Fibroblast of the aortic adventitia (primary cell): ENCODE measurements around the gene DCAF12. TPM values are rescaled to one million over a fixed set of nuclear protein-coding genes. Genes with fewer than 3 reads are reported as not detected.
A peak's percentile ranks its signal among the peaks of the same experiment; 100 is the strongest.
"Not testable (repeated sequence)": the region's sequence is repeated elsewhere in the genome, so short reads cannot be mapped to it uniquely, and the experiment has no call there.

ENCODE experiments used
- DNase-seq: peaks from one replicate; pipeline ENCODE4 v3.0.0-alpha.2; 2010; ENCODE audit warnings: low read depth
- H3K4me3 ChIP-seq: 2 replicates; pipeline ENCODE4 v1.5.1; 2011; ENCODE audit warnings: low read depth, mild to moderate bottlenecking, control low read depth, low read length, moderate library complexity
- total RNA-seq: library from RNA; depleted of rRNA; stranded (reverse); fragments of >200 nt; gene quantifications from 2 replicates; pipeline ENCODE4 v1.2.3, GENCODE V29; 2012; ENCODE audit warnings: low replicate concordance
- TF ChIP-seq, protein P1 (sequence below): IDR thresholded peaks from 2 replicates; pipeline ENCODE4 v1.5.1; 2011; ENCODE audit warnings: mild to moderate bottlenecking, low read length, control low read depth, inconsistent platforms; ENCODE audit not compliant: insufficient read depth

Gene DCAF12
- total RNA-seq, 1 donor = 25.9 TPM

DNA sequence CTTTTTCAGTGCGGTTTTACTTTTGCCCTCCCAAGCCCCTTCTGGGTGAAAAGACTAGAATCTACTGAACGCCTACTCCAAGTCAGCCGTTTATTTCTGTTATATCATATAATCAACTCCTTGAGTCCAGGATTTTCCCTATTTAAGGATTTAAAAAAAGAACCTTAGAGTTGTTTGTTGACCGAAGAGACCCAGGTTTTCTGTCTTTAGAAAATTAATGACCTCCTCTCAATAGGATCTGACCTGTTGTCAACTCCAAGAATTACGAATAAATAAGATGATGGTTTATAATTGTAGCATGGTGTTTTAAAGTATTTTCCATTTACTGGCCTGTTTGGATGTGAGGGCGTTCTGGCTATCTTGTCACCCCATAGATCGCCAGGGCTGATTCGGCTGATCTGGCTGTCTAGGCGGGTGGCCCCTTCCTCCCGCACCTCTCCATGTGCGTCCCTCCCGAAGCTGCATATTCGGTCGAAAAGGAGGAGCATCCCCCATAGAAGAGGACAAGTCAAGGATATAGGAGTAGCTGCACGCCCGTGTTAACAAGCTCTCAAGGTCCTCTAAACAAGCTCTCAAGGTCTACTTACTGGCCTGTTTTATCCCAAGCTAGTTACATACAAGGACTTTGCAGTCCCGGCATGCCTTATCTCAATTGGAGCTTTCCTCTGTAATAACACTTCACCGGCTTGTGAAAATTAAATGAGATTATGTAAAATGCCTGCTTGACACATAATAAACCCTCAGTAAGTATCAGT is 76.7 kb downstream of the DCAF12 start:
- no peak for DNase-seq
- TF ChIP-seq, protein P1, sequence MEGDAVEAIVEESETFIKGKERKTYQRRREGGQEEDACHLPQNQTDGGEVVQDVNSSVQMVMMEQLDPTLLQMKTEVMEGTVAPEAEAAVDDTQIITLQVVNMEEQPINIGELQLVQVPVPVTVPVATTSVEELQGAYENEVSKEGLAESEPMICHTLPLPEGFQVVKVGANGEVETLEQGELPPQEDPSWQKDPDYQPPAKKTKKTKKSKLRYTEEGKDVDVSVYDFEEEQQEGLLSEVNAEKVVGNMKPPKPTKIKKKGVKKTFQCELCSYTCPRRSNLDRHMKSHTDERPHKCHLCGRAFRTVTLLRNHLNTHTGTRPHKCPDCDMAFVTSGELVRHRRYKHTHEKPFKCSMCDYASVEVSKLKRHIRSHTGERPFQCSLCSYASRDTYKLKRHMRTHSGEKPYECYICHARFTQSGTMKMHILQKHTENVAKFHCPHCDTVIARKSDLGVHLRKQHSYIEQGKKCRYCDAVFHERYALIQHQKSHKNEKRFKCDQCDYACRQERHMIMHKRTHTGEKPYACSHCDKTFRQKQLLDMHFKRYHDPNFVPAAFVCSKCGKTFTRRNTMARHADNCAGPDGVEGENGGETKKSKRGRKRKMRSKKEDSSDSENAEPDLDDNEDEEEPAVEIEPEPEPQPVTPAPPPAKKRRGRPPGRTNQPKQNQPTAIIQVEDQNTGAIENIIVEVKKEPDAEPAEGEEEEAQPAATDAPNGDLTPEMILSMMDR = no peak

GRCh38 chr9:34048727-34049629 is 77.5 kb downstream of the DCAF12 start, which contains the start of gene UBAP2:
TSS of gene UBAP2 (minus strand) at chr9:34048887. CDS start at chr9:34017148, 31,739 bp downstream.
- peak; percentile 98 for DNase-seq
- TF ChIP-seq, protein P1 = no peak

More for the DNA sequence above, 76.7 kb downstream of the DCAF12 start:
- peak overlapping the region; percentile 92 for H3K4me3 ChIP-seq

GRCh38 chr9:34047864-34048726 is 78.4 kb downstream of the DCAF12 start:
- TF ChIP-seq, protein P1 = no peak
- DNase-seq = no peak
- peak overlapping the region; percentile 92 for H3K4me3 ChIP-seq

More at GRCh38 chr9:34048727-34049629, 77.5 kb downstream of the DCAF12 start, which contains the start of gene UBAP2:
- peak within 1 kb of the TSS; percentile 92 for H3K4me3 ChIP-seq

DNA sequence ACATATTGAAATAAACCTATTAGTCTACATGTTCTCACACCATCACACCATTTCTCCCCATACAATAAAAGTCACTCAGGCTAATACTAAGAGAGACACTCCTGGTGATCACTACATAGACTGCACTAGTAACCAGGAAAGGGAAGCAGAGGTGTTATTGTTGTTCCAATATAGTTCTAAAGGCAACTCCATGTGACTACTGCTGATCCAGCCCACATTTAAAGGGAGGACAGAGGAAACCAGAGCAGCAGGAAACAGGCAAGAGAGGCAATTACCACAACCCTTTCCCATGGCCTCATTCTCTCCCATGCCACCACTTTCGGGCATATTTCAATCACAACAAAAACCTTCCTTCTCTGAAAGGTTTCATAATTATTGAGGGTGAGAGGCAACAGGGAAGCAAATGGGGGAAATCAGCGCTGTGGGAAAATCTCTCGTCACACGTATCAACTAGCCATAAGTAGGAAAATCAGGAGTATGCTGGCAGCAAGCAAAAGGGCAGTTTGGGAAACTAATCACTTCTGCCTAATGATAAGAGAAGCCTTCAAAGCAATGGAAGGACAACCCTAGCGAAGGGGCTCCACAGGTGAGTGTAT is 79.6 kb downstream of the DCAF12 start:
- TF ChIP-seq, protein P1 = no peak
- no peak for DNase-seq
- peak overlapping the region; percentile 92 for H3K4me3 ChIP-seq

DNA sequence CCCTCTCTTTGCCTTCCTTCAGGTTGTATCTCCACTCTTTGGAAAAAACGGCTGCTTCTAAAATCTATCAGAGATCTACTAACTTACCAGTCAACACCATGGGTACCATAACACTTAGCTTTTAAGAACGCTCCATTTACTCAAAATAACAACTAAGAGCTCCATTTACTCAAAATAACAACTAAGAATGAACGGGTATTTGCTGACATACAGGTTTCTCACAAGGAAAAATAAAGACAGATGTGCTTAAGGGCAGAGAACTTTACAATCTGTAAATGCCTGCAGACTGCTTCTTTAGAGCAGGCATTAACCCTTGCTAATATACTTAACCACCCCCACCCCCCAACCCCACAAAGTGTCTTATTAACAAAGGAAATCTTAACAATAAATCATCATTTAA is 80.6 kb downstream of the DCAF12 start:
- TF ChIP-seq, protein P1 = no peak
- DNase-seq = no peak
- H3K4me3 ChIP-seq = no peak overlapping the region

DNA sequence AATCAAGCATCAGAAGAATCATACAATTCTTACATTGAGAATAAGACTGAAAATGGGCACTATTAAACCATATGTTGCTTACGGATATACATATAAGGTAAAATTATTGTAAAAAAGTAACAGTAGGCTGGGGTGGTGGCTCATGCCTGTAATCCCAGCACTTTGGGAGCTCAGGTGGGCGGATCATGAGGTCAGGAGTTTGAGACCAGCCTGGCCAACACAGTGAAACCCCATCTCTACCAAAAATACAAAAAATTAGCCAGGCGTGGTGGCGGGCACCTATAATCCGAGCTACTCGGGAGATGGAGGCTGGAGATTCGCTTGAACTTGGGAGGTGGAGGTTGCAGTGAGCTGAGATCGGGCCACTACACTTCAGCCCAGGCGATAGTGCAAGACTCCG is 84.4 kb downstream of the DCAF12 start:
- not testable (repeated sequence) for DNase-seq, H3K4me3 ChIP-seq

DNA sequence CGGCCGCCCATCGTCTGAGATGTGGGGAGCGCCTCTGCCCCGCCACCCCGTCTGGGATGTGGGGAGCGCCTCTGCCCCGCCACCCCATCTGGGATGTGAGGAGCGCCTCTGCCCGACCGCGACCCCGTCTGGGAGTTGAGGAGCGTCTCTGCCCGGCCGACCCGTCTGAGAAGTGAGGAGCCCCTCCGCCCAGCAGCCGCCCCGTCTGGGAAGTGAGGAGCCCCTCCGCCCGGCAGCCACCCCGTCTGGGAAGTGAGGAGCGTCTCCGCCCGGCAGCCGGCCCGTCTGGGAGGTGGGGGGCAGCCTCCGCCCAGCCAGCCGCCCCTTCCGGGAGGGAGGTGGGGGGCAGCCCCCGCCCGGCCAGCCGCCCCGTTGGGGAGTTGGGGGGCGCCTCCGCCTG is 87.6 kb downstream of the DCAF12 start:
- not testable (repeated sequence) for H3K4me3 ChIP-seq, DNase-seq
